Thoracic aorta (tissue), 2 donors: ENCODE results near the gene OTUD6A. TPM values are rescaled to one million over a fixed set of nuclear protein-coding genes. Genes with fewer than 3 reads are reported as not detected.

Experiments
- ATAC-seq: fragments of 150-250 bp; one replicate; pipeline ENCODE4 v1.8.0; 2017; ENCODE audit warnings: low read depth; ENCODE audit not compliant: insufficient number of reproducible peaks, low FRiP score
- DNase-seq: peaks from one replicate; pipeline ENCODE4 v3.0.0-alpha.2; 2020; ENCODE audit warnings: low spot score
- H3K27ac ChIP-seq, 2 donors: fragments of 200-600 bp; sonication (generic); 1 replicate in 1 of 2; 2 replicates in 1 of 2; pipeline ENCODE4 v1.5.1; 2016; ENCODE audit warnings: mild to moderate bottlenecking in 2 of 2, moderate library complexity in 2 of 2
- H3K27me3 ChIP-seq: fragments of 200-600 bp; sonication (generic); replicated peaks from 2 replicates; pipeline ENCODE4 v1.6.0; 2016; ENCODE audit warnings: mild to moderate bottlenecking; ENCODE audit not compliant: insufficient read depth
- H3K36me3 ChIP-seq: fragments of 200-600 bp; sonication (generic); one replicate; pipeline ENCODE4 v1.5.1; 2016
- H3K4me1 ChIP-seq, 2 donors: fragments of 200-600 bp; sonication (generic); 1 replicate in 1 of 2; 2 replicates in 1 of 2; pipeline versions ENCODE4 v1.5.1 to v1.6.0; 2016; ENCODE audit warnings: low read depth in 2 of 2, mild to moderate bottlenecking in 1 of 2; ENCODE audit not compliant: control insufficient read depth in 1 of 2
- H3K4me3 ChIP-seq: fragments of 200-600 bp; sonication (generic); 2 replicates; pipeline ENCODE4 v1.5.1; 2016; ENCODE audit warnings: mild to moderate bottlenecking
- H3K9me3 ChIP-seq: fragments of 200-600 bp; sonication (generic); 2 replicates; pipeline ENCODE4 v1.5.1; 2016
- CTCF ChIP-seq: fragments of 200-600 bp; sonication (generic); IDR thresholded peaks from one replicate; pipeline ENCODE4 v1.5.1; 2019; ENCODE audit warnings: antibody characterized with exemption
- total RNA-seq, 2 donors: library from RNA; depleted of rRNA; stranded (reverse); fragments of >200 nt; gene quantifications; one replicate each; pipeline versions ENCODE4 v1.1.0 to v1.2.3, GENCODE V29; 2016

Gene OTUD6A
- total RNA-seq, 2 donors from 2014 or later = not detected

- ATAC-seq (no peak), DNase-seq (no peak)
- H3K4me3 ChIP-seq = no peak overlapping the region
- no peaks in the 10 kb centered on the region for H3K4me1 ChIP-seq
- H3K9me3 ChIP-seq = no peaks in the 10 kb centered on the region
- H3K36me3 ChIP-seq = no peaks in the 10 kb centered on the region
- H3K27me3 ChIP-seq = no peaks in the 10 kb centered on the region
- no peak overlapping the region for H3K27ac ChIP-seq
- TF ChIP-seq CTCF = no peak
Observed at GRCh38 chrX:70062961-70063550, 799 bp downstream of the OTUD6A start.

- Histone ChIP-seq H3K4me3 (no peak overlapping the region), H3K36me3 (no peaks in the 10 kb centered on the region), H3K9me3 (no peaks in the 10 kb centered on the region), H3K27me3 (no peaks in the 10 kb centered on the region), H3K4me1 (no peaks in the 10 kb centered on the region), H3K27ac (no peak overlapping the region)
- no peak for ATAC-seq
- no peak for TF ChIP-seq CTCF
- DNase-seq = no peak
Observed at GRCh38 chrX:70066646-70067045, 4.4 kb downstream of the OTUD6A start.

GRCh38 chrX:70079297-70079696, 17.0 kb downstream of the OTUD6A start:
- Histone ChIP-seq H3K9me3 (no peaks in the 10 kb centered on the region), H3K36me3 (no peaks in the 10 kb centered on the region), H3K27ac (no peak overlapping the region), H3K27me3 (no peaks in the 10 kb centered on the region), H3K4me3 (no peak overlapping the region), H3K4me1 (no peaks in the 10 kb centered on the region)
- DNase-seq (no peak), ATAC-seq (no peak)
- no peak for TF ChIP-seq CTCF

GRCh38 chrX:70079870-70080269, 17.6 kb downstream of the OTUD6A start:
- no peak for TF ChIP-seq CTCF
- no peak overlapping the region for H3K27ac ChIP-seq
- no peaks in the 10 kb centered on the region for H3K9me3 ChIP-seq
- H3K4me3 ChIP-seq = no peak overlapping the region
- no peak for DNase-seq
- no peaks in the 10 kb centered on the region for H3K4me1 ChIP-seq
- H3K27me3 ChIP-seq = no peaks in the 10 kb centered on the region
- ATAC-seq = no peak
- no peaks in the 10 kb centered on the region for H3K36me3 ChIP-seq

GRCh38 chrX:70082723-70083122, 20.5 kb downstream of the OTUD6A start:
- Histone ChIP-seq H3K4me1 (no peaks in the 10 kb centered on the region), H3K27ac (no peak overlapping the region), H3K4me3 (no peak overlapping the region), H3K9me3 (no peaks in the 10 kb centered on the region), H3K27me3 (no peaks in the 10 kb centered on the region), H3K36me3 (no peaks in the 10 kb centered on the region)
- DNase-seq (no peak), ATAC-seq (no peak)
- no peak for TF ChIP-seq CTCF
